ENCODE results near the gene NUP153.

GRCh38 chr6:17663226-17663625 lies 43.5 kb downstream of the NUP153 start:
- TF ChIP-seq EZH2 (IDR thresholded peaks at IDR 0.05; ENCODE audit: borderline replicate concordance, insufficient read depth, low read depth, low read length, poor library complexity, severe bottlenecking) (no peak), CTCF (IDR thresholded peaks at IDR 0.05) (no peak)
